ENCODE data around the gene ERP29.

ERP29 gene

GRCh38 chr12:112046003-112046402 is 32.8 kb downstream of the ERP29 start:
- no peak for DNase-seq

DNA sequence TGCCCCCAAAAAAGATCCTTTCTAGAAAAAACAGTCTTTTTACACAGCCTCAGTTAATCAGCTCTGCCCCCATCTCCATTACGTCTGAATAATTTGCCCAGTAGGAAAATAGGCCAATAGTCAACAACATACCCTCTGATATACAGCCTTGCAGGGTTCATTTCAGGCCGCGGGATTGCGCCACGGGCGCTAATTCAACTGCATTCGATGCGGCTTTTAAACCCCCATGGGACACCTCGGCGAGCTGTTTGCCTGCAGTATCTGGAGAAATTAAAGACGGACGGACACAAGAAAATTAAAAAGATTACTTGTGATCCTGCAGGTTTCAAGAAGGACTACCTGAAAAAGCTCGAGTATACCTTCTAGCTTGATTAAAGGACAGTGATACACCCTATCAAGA is 36.1 kb downstream of the ERP29 start:
- no peak for DNase-seq

- DNase-seq: no peak
These were observed 47.9 kb downstream of the ERP29 start for GRCh38 chr12:112061137-112061536.

DNA sequence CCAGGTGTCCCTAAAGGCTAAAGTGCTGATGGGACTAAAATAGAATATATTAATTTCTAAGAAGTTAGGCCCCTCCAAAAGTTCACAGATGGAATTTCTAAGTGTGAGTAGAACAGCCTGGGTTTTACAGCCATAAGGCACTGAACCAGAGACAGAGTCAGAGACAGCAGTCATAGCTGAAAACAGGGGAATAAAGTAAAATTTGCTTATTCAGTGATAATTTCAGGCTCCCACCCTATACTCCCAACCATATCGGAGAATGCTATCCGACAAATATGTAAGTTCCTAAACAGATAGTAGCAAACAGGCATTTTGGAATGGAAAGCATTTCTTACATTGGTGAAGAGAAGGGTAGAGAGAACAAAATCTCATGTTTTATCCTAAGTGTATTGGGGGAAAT is 50.0 kb downstream of the ERP29 start:
- DNase-seq: no peak

DNA sequence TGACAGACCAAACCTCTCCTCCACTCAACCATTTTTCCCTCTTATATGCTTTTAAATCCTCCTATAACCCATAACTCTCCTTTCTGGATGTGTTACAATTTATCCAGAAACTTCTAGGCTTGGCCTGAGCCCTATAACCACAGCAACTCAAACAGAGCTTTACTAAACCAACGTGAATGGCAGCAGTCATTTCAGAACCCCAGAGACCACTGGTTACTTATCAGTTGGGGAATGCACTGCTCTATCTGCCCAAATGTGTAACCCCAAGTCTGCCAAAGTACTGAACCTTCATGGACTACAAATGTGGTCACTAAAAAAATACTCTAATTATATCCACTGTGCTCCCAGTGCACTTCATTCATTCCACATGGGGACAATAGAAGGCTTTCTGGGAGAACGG is 53.3 kb downstream of the ERP29 start:
- DNase-seq: no peak

Data from activated naive CD4-positive, alpha-beta T cell (primary cell).